ENCODE results near the gene PSMD3.

DNA sequence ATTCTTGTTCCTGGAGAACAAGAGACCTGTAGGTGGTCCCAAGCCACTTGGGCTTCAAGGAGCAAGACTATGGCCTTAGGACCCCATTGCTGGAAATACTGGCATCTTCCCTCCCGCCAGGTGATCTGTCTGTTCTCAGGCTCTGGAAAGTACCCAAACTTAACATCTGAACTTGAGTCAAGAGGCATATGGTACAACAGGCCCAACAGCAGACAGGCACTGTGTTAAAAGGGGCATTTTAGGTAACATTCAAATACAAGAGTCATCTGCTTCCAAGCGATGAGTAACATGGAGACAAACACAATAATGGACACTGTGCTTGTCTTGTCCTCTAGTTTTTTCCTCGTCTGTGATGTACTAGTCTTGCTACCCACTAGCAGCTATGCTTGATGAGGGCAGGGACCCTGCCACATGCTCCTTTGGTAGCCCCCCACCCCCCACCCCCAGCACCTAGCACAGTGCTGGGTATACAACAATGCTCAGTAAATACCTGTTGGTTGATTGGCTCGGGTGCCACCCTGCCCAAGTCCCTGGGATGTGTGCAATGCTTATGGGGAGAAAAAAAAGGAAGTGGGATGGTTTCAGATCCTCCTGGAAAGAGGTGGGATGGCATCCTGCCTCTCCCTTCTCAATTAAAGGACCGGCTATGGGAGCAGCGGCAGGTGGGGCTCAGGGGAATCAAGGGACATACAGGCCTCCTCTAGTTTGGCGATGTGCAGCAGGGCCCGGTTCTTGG is 54.0 kb downstream of the PSMD3 start:
- TF ChIP-seq GATA3 (IDR thresholded peaks at IDR 0.05; ENCODE audit: low read depth, low read length) (no peak), GATA2 (IDR thresholded peaks at IDR 0.05; ENCODE audit: low read depth, low read length) (no peak)

Data from SH-SY5Y (cell line).